Liver (tissue), 1 donor: Measurements from ENCODE around the gene ZNF678.

Experiments
- FOXA1 ChIP-seq: IDR thresholded peaks from 2 replicates; pipeline ENCODE4 v1.6.1; 2016; ENCODE audit warnings: antibody characterized with exemption
- YY1 ChIP-seq: IDR thresholded peaks from 2 replicates; pipeline ENCODE4 v1.6.1; 2016; ENCODE audit warnings: antibody characterized with exemption, mild to moderate bottlenecking

- TF ChIP-seq FOXA1 (no peak), YY1 (no peak)
Observed at GRCh38 chr1:227557962-227558725, 5.2 kb upstream of the ZNF678 start.
